LNCAP (cell line): ENCODE measurements around the gene DOC2B.

ENCODE experiments used
- TF ChIP-seq, protein P1 (sequence below): fragments of 450-650 bp; IDR thresholded peaks from 2 replicates; pipeline ENCODE4 v1.5.1; 2017; ENCODE audit warnings: mild to moderate bottlenecking

Gene DOC2B

DNA sequence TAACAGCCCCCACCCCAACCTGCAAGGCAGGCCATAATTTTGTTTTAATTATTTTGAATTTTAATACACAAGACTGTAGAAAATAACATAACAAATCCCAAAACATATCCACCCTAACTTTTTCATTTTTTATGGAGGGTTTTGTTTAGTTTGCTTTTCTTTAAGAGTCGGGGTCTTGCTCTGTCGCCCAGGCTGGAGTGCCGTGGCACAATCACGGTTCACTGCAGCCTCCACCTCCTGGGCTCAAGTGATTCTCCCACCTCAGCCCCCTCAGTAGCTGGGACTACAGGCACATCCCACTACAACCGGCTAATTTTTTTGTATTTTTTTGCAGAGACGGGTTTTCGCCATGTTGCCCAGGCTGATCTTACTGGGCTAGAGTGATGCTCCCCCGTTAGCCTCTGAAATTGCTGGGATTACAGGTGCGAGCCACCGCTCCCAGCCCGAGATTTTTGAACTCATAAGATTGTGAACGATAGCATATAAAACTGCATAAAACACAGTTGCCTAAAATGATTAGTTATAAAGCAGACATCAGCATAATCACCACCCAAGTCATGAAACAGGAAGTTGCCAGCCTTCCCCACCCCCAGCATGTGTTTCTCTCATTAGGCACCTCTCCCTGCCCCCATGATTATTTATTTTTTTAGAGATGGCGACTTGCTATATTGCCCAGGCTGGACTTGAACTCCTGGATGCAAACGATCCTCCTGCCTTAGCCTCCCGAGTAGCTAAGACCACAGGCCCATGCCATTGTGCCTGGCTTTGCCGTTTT, 13.6 kb upstream of the DOC2B start:
- TF ChIP-seq, protein P1, sequence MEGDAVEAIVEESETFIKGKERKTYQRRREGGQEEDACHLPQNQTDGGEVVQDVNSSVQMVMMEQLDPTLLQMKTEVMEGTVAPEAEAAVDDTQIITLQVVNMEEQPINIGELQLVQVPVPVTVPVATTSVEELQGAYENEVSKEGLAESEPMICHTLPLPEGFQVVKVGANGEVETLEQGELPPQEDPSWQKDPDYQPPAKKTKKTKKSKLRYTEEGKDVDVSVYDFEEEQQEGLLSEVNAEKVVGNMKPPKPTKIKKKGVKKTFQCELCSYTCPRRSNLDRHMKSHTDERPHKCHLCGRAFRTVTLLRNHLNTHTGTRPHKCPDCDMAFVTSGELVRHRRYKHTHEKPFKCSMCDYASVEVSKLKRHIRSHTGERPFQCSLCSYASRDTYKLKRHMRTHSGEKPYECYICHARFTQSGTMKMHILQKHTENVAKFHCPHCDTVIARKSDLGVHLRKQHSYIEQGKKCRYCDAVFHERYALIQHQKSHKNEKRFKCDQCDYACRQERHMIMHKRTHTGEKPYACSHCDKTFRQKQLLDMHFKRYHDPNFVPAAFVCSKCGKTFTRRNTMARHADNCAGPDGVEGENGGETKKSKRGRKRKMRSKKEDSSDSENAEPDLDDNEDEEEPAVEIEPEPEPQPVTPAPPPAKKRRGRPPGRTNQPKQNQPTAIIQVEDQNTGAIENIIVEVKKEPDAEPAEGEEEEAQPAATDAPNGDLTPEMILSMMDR, result no peak

DNA sequence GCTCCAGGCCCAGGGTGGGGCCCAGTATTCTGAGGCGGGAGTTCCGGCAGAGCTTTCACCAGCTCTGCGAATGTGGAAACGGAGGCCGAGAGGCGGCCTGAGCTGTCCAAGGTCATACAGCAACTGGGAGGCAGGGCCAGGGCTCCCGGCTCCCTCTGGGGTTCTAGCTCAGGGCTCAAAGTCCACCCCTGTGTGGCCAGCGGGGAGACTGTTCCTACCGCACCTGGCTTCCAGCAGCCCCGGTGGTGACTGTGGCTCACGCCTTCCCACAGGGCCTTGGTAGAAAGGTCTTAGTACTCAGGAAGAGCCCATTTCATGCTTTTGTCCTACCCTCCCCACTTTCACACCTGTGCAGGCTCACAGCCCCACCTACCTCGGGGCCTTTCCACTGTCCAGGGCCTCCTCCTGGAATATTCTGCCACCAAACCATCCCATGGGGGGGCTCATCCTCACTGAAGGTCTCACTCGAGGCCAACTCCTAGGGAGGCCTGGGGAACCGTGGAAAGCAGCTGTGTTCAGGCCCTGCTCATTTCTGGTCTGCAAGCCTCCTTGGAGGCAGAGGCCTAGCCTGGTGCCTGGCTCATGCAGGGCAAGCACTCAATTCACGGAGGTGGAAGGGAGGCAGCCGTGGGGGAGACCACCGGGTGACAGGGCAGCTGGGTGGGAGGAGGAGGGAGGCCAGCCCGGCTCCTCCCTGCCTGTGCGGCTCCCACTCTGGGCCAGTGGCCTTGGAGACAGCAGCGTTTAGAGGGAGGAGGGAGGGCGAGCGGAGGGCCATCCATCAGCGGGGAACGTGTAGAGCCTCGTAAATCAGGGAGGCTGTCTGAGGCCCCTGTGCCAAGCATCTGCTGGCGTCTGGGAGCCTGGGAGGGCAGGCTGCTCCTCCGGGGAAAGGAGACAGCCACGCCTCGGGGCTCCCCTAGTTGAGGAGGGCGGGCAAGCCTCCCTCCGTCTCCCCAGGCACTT, 12.7 kb upstream of the DOC2B start:
- TF ChIP-seq, protein P1, result no peak

DNA sequence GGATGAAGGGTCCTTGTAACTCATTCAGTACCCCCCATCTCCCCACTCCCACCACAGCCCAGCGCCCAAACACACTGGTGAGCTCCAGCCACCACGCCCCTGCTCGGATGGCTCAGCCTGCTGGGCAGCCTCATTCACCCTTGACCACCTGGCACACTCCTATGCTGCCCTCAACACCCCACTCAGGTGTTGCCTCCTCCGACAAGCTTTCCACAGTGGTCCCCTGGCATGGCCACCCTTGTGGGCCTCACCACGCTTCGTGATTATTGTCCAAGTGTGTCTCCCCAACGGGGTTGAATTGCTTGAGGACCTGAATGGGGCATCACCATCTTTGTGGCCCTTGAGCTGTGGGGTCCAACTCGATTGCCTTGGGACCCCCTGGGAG, 12.0 kb upstream of the DOC2B start:
- TF ChIP-seq, protein P1, result no peak

DNA sequence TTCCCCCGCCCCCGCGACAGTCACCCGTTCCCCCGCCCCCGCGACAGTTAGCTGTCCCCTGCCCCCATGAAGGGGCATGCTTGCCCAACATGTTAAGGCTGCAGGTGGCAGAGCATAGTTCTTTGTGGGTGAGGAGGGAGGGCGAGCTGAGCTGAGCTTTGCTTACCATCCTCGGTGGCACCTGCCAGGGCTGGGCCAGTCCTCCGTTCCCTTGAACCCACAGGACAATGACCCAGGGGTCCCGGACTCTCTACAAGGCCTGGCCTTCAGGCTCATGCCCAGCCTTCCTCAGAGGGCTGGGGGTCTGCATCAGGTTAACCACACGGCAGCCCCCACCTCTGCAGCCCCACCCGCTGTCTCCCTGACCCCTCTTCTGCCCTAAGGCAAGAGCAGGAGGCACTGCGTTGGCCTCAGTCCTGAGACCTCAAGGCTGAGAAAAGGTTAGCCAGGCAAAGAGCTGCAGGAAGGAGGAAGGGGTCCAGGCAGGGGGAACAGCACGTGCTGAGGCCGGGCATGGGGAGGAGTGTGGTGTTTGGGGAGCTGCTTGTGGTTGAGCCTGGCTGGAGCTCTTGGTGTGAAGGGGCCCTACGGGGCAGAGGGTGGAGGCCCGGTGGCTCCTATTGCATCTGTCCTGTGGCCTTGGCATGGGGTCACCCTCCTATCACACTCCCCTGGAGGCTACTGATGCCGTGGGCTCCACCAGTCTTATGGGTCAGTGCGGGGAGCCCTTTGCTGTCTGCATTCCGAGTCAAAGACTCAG, 11.4 kb upstream of the DOC2B start:
- TF ChIP-seq, protein P1, result no peak

DNA sequence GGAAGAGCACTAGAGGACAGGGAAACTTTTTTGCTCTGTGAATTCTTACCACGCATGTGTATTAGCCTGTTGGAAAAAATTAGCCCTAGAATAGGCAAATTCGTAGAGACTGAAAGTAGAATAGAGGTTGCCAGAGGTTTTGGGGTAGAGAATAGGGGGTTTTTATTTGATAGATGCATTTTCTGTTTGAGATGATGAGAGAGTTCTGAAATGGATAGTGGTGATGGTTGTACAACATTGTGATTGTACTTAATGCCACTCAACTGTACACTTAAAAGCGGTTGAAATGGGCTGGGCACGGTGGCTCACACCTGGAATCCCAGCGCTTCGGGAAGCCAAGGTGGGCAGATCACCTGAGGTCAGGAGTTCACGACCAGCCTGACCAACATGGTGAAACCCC, 8.0 kb upstream of the DOC2B start:
- TF ChIP-seq, protein P1, result no peak

DNA sequence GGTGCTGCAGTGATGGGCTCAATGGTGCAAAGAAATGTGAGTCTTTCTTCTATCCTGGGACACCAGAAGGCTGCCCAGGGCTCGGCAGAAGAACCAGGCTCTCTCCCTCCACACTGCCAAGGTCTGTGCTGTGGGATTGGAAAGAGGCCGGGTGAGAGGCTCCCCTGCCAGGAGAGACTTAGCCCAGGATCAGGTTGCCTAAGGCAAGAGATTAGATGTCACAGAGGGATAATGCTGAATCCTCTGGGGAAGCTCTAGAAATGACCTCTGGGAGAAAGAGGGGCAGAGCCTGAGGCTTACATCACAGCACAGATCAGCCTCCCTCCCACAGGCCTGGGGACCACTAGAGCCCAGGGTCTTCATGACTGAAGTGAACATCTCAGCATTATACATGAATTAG, 5.7 kb upstream of the DOC2B start:
- TF ChIP-seq, protein P1, result no peak

DNA sequence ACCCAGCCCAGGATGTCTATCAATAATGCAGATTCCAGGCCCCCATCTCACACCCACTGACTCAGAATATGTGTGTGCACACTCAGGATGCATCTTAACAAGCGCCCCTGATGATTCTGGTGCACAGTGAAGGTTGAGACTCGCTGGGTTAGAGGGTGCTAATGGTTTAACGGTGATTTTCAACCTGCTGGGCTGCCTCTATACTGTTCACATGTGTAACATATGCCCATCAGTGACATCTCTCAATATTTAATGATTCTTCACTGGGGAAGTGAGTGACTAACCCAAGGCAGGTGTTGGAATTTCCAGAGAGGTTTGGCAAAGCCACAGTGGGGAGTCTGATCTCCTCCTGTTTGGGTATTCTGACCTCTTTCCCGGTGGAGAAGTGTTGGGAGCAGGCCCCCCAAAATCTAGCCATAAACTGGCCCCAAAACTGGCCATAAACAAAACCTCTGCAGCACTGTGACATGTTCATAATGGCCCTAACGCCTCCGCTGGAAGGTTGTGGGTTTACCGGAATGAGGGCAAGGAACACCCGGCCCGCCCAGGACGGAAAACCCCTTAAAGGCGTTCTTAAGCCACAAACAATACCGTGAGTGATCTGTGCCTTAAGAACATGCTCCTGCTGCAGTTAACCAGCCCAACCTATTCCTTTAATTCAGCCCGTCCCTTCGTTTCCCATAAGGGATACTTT, 4.1 kb upstream of the DOC2B start:
- TF ChIP-seq, protein P1, result no peak
